Esophagus squamous epithelium (tissue), 4 donors: ENCODE data around the gene A3GALT2.

Source experiments
- POLR2A ChIP-seq, 4 donors: fragments of 450-650 bp; IDR thresholded peaks; one replicate each; pipeline ENCODE4 v1.6.1; 2017; ENCODE audit warnings: antibody characterized with exemption in 4 of 4, mild to moderate bottlenecking in 4 of 4, moderate library complexity in 3 of 4
- TF ChIP-seq, protein P1 (sequence below), 6 experiments: fragments of 450-650 bp in 4 of 6; fragments of 200-600 bp in 2 of 6; sonication (generic) in 2 of 6; IDR thresholded peaks; one replicate each; pipeline ENCODE4 v1.5.1; 2016 to 2019; ENCODE audit warnings: antibody characterized with exemption in 6 of 6, mild to moderate bottlenecking in 4 of 6, moderate library complexity in 4 of 6

DNA sequence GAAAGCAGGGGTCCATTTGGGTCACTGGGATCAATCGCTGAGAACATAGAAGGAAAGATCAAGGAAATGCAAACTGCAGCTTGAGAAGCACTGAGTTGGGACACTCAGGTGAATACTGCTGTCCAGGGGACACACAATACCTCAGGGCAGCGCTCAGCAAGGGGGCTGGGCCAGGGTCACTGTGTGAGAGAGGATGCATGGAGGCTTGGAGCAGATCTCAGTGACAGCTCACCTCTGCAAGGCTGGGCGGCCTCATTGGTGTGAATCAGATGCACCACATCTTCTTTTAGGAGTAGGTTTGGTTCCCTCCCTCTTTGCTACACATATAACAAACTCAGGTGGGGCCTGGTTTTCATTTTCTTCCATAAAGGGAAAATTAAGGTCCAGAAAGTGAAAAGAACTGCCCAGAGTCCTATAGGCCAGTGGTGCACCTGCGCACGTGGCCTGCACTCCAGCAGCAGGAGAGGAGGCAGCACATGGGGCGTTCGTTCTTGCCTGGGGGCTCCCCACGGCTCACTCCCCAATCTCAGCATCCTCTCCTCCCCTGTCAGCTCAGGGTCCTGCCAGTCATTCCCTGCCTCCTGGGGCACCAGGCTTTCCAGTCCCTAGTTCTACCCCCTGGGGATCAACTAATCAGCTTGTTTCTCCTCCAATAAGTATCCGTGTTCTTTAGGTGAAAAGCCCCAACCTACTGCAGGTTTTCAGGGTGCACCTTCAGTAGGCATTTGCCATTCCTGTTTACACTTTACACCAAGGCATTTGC lies 1.5 kb downstream of the A3GALT2 start:
- TF ChIP-seq, protein P1, sequence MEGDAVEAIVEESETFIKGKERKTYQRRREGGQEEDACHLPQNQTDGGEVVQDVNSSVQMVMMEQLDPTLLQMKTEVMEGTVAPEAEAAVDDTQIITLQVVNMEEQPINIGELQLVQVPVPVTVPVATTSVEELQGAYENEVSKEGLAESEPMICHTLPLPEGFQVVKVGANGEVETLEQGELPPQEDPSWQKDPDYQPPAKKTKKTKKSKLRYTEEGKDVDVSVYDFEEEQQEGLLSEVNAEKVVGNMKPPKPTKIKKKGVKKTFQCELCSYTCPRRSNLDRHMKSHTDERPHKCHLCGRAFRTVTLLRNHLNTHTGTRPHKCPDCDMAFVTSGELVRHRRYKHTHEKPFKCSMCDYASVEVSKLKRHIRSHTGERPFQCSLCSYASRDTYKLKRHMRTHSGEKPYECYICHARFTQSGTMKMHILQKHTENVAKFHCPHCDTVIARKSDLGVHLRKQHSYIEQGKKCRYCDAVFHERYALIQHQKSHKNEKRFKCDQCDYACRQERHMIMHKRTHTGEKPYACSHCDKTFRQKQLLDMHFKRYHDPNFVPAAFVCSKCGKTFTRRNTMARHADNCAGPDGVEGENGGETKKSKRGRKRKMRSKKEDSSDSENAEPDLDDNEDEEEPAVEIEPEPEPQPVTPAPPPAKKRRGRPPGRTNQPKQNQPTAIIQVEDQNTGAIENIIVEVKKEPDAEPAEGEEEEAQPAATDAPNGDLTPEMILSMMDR (IDR thresholded peaks at IDR 0.05), result no peak
- TF ChIP-seq POLR2A (IDR thresholded peaks at IDR 0.05), result no peak
